Panc1 (cell line): Measurements from ENCODE around the gene RPGRIP1. TPM values are rescaled to one million over a fixed set of nuclear protein-coding genes. Genes with fewer than 3 reads are reported as not detected.

Source experiments
- ATAC-seq: fragments of 200-7000 bp; cut with Tn5 transposase; 2 replicates; pipeline ENCODE4 v1.9.1; 2020; ENCODE audit warnings: mild to moderate bottlenecking, moderate library complexity
- BruUV-seq: library from RNA; stranded (reverse); fragments of 400-500 nt; replicated peaks from 2 replicates; lab custom pipeline; 2021; lab: Mats Ljungman, UMichigan
- CTCF ChIA-PET: fragments of 300-600 bp; sonication (Branson Sonifier 250); formaldehyde crosslinking; loops from one replicate; lab custom pipeline; 2022; ENCODE audit warnings: antibody characterized with exemption; lab: Charles Lee
- POLR2A ChIA-PET: fragments of 300-600 bp; sonication (Branson Sonifier 250); formaldehyde crosslinking; loops from one replicate; lab custom pipeline; 2022; ENCODE audit warnings: antibody characterized with exemption; lab: Charles Lee
- DNase-seq: peaks from one replicate; pipeline ENCODE4 v3.0.0-alpha.2; 2010; ENCODE audit warnings: low read depth, low spot score
- H3K27ac ChIP-seq: 2 replicates; pipeline ENCODE4 v1.5.1; 2011; ENCODE audit warnings: mild to moderate bottlenecking, low read length, inconsistent platforms
- H3K27me3 ChIP-seq: fragments of 200-500 bp; sonication (Bioruptor generic); 2 replicates; pipeline ENCODE4 v1.6.0; 2014; ENCODE audit warnings: low read length, inconsistent platforms; ENCODE audit not compliant: control insufficient read depth, insufficient read depth
- H3K36me3 ChIP-seq: fragments of 200-500 bp; sonication (Bioruptor generic); 2 replicates; pipeline ENCODE4 v1.5.1; 2014; ENCODE audit warnings: inconsistent platforms, mild to moderate bottlenecking, low read length, moderate library complexity; ENCODE audit not compliant: control insufficient read depth, insufficient read depth
- H3K4me1 ChIP-seq: 2 replicates; pipeline ENCODE4 v1.5.1; 2011; ENCODE audit warnings: inconsistent platforms, mild to moderate bottlenecking, low read length, moderate library complexity; ENCODE audit not compliant: control insufficient read depth, insufficient read depth
- H3K4me3 ChIP-seq, 2 experiments: 2 replicates each; pipeline ENCODE4 v1.5.1; 2011 to 2012; ENCODE audit warnings: low read depth in 2 of 2, low read length in 2 of 2, mild to moderate bottlenecking in 2 of 2, inconsistent platforms in 1 of 2, moderate library complexity in 1 of 2
- H3K9me3 ChIP-seq: fragments of 200-500 bp; sonication (Bioruptor generic); 2 replicates; pipeline ENCODE4 v1.5.1; 2014; ENCODE audit warnings: low read depth, mild to moderate bottlenecking, inconsistent platforms, low read length, moderate library complexity; ENCODE audit not compliant: control insufficient read depth, insufficient read depth
- POLR2AphosphoS5 ChIP-seq: IDR thresholded peaks from 2 replicates; pipeline ENCODE4 v1.6.1; 2012; ENCODE audit warnings: mild to moderate bottlenecking, low read depth, low read length, moderate library complexity
- REST ChIP-seq, 2 experiments: IDR thresholded peaks; 2 replicates each; pipeline ENCODE4 v1.6.1; 2011 to 2012; ENCODE audit warnings: low read depth in 2 of 2, control low read depth in 1 of 2, low read length in 1 of 2, mild to moderate bottlenecking in 1 of 2, moderate library complexity in 1 of 2; ENCODE audit not compliant: insufficient read depth in 1 of 2
- SIN3A ChIP-seq: IDR thresholded peaks from 2 replicates; pipeline ENCODE4 v1.6.1; 2012; ENCODE audit warnings: low read depth, mild to moderate bottlenecking, low read length, moderate library complexity, borderline replicate concordance; ENCODE audit not compliant: insufficient read depth
- TCF7L2 ChIP-seq: IDR thresholded peaks from 2 replicates; pipeline ENCODE4 v1.6.1; 2011; ENCODE audit warnings: mild to moderate bottlenecking, low read depth, low read length, inconsistent platforms
- in situ Hi-C: cut with HindIII; loops from 2 replicates; pipeline ENCODE4 v1.10.0; 2016; ENCODE audit warnings: low sequenced_read_pairs, low pct_unique_long_range_greater_than_20kb
- intact Hi-C: fragments of 100-400 bp; cut with micrococcal nuclease; formaldehyde crosslinking; loops from one replicate; pipeline ENCODE4 v1.10.0; 2022; ENCODE audit not compliant: unreplicated experiment
- total RNA-seq: library from RNA; stranded (reverse); gene quantifications from one replicate; pipeline ENCODE4 v1.2.1, GENCODE V29; 2021; ENCODE audit not compliant: unreplicated experiment
- TF ChIP-seq, protein P1 (sequence below): fragments of 450-650 bp; IDR thresholded peaks from 2 replicates; pipeline ENCODE4 v1.5.1; 2017; ENCODE audit warnings: mild to moderate bottlenecking

The RPGRIP1 gene
- total RNA-seq, 1 experiment from 2014 or later = 0.28 TPM

GRCh38 chr14:21233457-21234076, 46.3 kb upstream of the RPGRIP1 start:
- BruUV-seq = no TSS peak
- DNase-seq = no peak
- CTCF ChIA-PET = no interaction called here

DNA sequence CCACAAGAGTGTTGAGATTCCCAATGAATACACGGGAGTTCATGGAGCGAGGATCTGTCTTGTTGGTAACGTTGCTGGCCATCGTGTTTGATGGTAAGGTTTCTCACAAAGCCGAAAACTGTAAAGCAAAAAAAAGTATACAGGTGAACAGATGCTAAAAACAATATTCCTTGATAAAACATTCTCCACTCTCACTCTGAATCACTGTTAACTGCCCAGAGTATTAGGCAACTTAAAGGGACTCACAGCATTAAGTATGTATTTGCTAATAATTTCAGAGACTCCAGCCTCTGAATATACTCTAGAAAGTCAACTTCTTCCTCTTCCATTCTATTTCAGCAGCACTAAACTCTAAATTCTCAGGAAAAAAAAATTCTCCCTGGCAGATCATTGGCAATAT, 45.8 kb upstream of the RPGRIP1 start:
- ATAC-seq (no peak), DNase-seq (no peak)
- ChIA-PET POLR2A (no interaction called here), CTCF (no interaction called here)
- H3K4me1 ChIP-seq = peaks cover 10% of the 10 kb centered on the region; the same call in 1 of the 2 replicates
- H3K27ac ChIP-seq = no peak overlapping the region
- no peak overlapping the region for H3K4me3 ChIP-seq
- H3K27me3 ChIP-seq = no peaks in the 10 kb centered on the region
- TF ChIP-seq SIN3A (no peak), POLR2AphosphoS5 (no peak), REST (IDR thresholded peaks at IDR 0.05; ENCODE audit: insufficient read depth in 1 of 2, low read depth in 2 of 2, low read length in 1 of 2) (no peak), TCF7L2 (no peak)
- TF ChIP-seq, protein P1, sequence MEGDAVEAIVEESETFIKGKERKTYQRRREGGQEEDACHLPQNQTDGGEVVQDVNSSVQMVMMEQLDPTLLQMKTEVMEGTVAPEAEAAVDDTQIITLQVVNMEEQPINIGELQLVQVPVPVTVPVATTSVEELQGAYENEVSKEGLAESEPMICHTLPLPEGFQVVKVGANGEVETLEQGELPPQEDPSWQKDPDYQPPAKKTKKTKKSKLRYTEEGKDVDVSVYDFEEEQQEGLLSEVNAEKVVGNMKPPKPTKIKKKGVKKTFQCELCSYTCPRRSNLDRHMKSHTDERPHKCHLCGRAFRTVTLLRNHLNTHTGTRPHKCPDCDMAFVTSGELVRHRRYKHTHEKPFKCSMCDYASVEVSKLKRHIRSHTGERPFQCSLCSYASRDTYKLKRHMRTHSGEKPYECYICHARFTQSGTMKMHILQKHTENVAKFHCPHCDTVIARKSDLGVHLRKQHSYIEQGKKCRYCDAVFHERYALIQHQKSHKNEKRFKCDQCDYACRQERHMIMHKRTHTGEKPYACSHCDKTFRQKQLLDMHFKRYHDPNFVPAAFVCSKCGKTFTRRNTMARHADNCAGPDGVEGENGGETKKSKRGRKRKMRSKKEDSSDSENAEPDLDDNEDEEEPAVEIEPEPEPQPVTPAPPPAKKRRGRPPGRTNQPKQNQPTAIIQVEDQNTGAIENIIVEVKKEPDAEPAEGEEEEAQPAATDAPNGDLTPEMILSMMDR = no peak
- in situ Hi-C loops (no loop called here), intact Hi-C loops (no loop called here)
- peaks cover 45% of the 10 kb centered on the region for H3K36me3 ChIP-seq
- no peaks in the 10 kb centered on the region for H3K9me3 ChIP-seq
- no TSS peak for BruUV-seq

More at GRCh38 chr14:21233457-21234076, 46.3 kb upstream of the RPGRIP1 start:
- H3K27ac ChIP-seq = no peak overlapping the region
- H3K36me3 ChIP-seq = peaks cover 45% of the 10 kb centered on the region
- peaks cover 10% of the 10 kb centered on the region; the same call in 1 of the 2 replicates for H3K4me1 ChIP-seq
- H3K27me3 ChIP-seq = no peaks in the 10 kb centered on the region
- TF ChIP-seq, protein P1 = peak; percentile 56
- TF ChIP-seq TCF7L2 = no peak
- ATAC-seq = no peak
- no peak overlapping the region for H3K4me3 ChIP-seq
- POLR2A ChIA-PET = no interaction called here
- in situ Hi-C loops (no loop called here), intact Hi-C loops (no loop called here)
- no peaks in the 10 kb centered on the region for H3K9me3 ChIP-seq
